ENCODE data around the gene SLC6A2.

GRCh38 chr16:55660828-55661227 is 5.0 kb downstream of the SLC6A2 start:
- TF ChIP-seq CTCF (conservative IDR thresholded peaks at IDR 0.05; ENCODE audit: low read depth, low read length) (no peak), EZH2 (IDR thresholded peaks at IDR 0.05; ENCODE audit: low read length, unreplicated experiment) (no peak), EZH2phosphoT487 (IDR thresholded peaks at IDR 0.05; ENCODE audit: borderline replicate concordance, low read length) (no peak)

Data from PC-3 (cell line).